ENCODE results near the gene STK32C.

The STK32C gene

GRCh38 chr10:132203256-132204077 lies 104.3 kb downstream of the STK32C start:
- in situ Hi-C loops (cut with MboI; ENCODE audit: low sequenced_read_pairs): no loop called here

- in situ Hi-C loops (cut with MboI; ENCODE audit: low sequenced_read_pairs): no loop called here
These were observed 105.4 kb downstream of the STK32C start for GRCh38 chr10:132202070-132202970.

- in situ Hi-C loops (cut with MboI; ENCODE audit: low sequenced_read_pairs): no loop called here
These were observed 106.4 kb downstream of the STK32C start for GRCh38 chr10:132201111-132201969.

- in situ Hi-C loops (cut with MboI; ENCODE audit: low sequenced_read_pairs): no loop called here
These were observed 107.2 kb downstream of the STK32C start for GRCh38 chr10:132200344-132201110.

GRCh38 chr10:132199854-132200311 lies 107.9 kb downstream of the STK32C start:
- in situ Hi-C loops (cut with MboI; ENCODE audit: low sequenced_read_pairs): no loop called here

- in situ Hi-C loops (cut with MboI; ENCODE audit: low sequenced_read_pairs): no loop called here
These were observed 108.4 kb downstream of the STK32C start for GRCh38 chr10:132199268-132199853.

GRCh38 chr10:132198381-132199181 lies 109.2 kb downstream of the STK32C start:
- in situ Hi-C loops (cut with MboI; ENCODE audit: low sequenced_read_pairs): no loop called here

GRCh38 chr10:132198068-132198370 lies 109.7 kb downstream of the STK32C start:
- in situ Hi-C loops (cut with MboI; ENCODE audit: low sequenced_read_pairs): no loop called here

GRCh38 chr10:132197271-132198067 lies 110.3 kb downstream of the STK32C start:
- in situ Hi-C loops (cut with MboI; ENCODE audit: low sequenced_read_pairs): no loop called here

- in situ Hi-C loops (cut with MboI; ENCODE audit: low sequenced_read_pairs): no loop called here
These were observed 111.3 kb downstream of the STK32C start for GRCh38 chr10:132196178-132197113.

- in situ Hi-C loops (cut with MboI; ENCODE audit: low sequenced_read_pairs): no loop called here
These were observed 112.2 kb downstream of the STK32C start for GRCh38 chr10:132195366-132196075.

- in situ Hi-C loops (cut with MboI; ENCODE audit: low sequenced_read_pairs): no loop called here
These were observed 113.0 kb downstream of the STK32C start for GRCh38 chr10:132194726-132195125.

GRCh38 chr10:132193907-132194552 lies 113.7 kb downstream of the STK32C start:
- in situ Hi-C loops (cut with MboI; ENCODE audit: low sequenced_read_pairs): no loop called here

- in situ Hi-C loops (cut with MboI; ENCODE audit: low sequenced_read_pairs): no loop called here
These were observed 114.6 kb downstream of the STK32C start for GRCh38 chr10:132192991-132193665.
